H9 (cell line): ENCODE data around the gene UCMA. TPM values are rescaled to one million over a fixed set of nuclear protein-coding genes. Genes with fewer than 3 reads are reported as not detected.
"Not testable (repeated sequence)": the region's sequence is repeated elsewhere in the genome, so short reads cannot be mapped to it uniquely, and the experiment has no call there.

Source experiments
- DNase-seq: peaks from one replicate; pipeline ENCODE4 v3.0.0-alpha.2; 2017
- H2AFZ ChIP-seq: one replicate; pipeline ENCODE4 v1.6.1; 2013; ENCODE audit warnings: mild to moderate bottlenecking, low read length, control low read depth, moderate library complexity
- H2AK5ac ChIP-seq: 2 replicates; pipeline ENCODE4 v1.6.1; 2013; ENCODE audit warnings: low read length, control low read depth, mixed read lengths; ENCODE audit not compliant: insufficient read length
- H2BK120ac ChIP-seq: one replicate; pipeline ENCODE4 v1.6.1; 2013; ENCODE audit warnings: low read depth, mild to moderate bottlenecking, low read length, control low read depth, inconsistent platforms; ENCODE audit not compliant: poor library complexity, severe bottlenecking
- H2BK12ac ChIP-seq: 2 replicates; pipeline ENCODE4 v1.6.1; 2013; ENCODE audit warnings: low read length, control low read depth, mixed read lengths, low read depth; ENCODE audit not compliant: insufficient read length
- H2BK15ac ChIP-seq: 2 replicates; pipeline ENCODE4 v1.6.1; 2013; ENCODE audit warnings: low read depth, low read length, control low read depth
- H2BK20ac ChIP-seq: one replicate; pipeline ENCODE4 v1.6.1; 2013; ENCODE audit warnings: low read depth, mild to moderate bottlenecking, low read length, control low read depth, inconsistent platforms; ENCODE audit not compliant: poor library complexity, severe bottlenecking
- H2BK5ac ChIP-seq: 2 replicates; pipeline ENCODE4 v1.6.1; 2013; ENCODE audit warnings: low read length, control low read depth, mixed read lengths; ENCODE audit not compliant: insufficient read length
- H3K14ac ChIP-seq: 2 replicates; pipeline ENCODE4 v1.6.1; 2013; ENCODE audit warnings: low read length, control low read depth; ENCODE audit not compliant: insufficient read depth
- H3K18ac ChIP-seq: 2 replicates; pipeline ENCODE4 v1.6.1; 2013; ENCODE audit warnings: low read depth, mild to moderate bottlenecking, mixed read lengths, low read length, control low read depth; ENCODE audit not compliant: insufficient read length
- H3K23ac ChIP-seq: 2 replicates; pipeline ENCODE4 v1.6.1; 2013; ENCODE audit warnings: low read length, control low read depth, mixed read lengths, low read depth; ENCODE audit not compliant: insufficient read length
- H3K23me2 ChIP-seq: 2 replicates; pipeline ENCODE4 v1.6.1; 2013; ENCODE audit warnings: low read depth, mild to moderate bottlenecking, mixed read lengths, low read length, control low read depth; ENCODE audit not compliant: insufficient read length, poor library complexity, severe bottlenecking
- H3K27ac ChIP-seq: 2 replicates; pipeline ENCODE4 v1.5.1; 2013; ENCODE audit warnings: low read length, control low read depth, mixed read lengths, low read depth; ENCODE audit not compliant: insufficient read length
- H3K27me3 ChIP-seq: 2 replicates; pipeline ENCODE4 v1.6.1; 2013; ENCODE audit warnings: low read length, control low read depth, inconsistent platforms; ENCODE audit not compliant: insufficient read depth
- H3K4ac ChIP-seq: 2 replicates; pipeline ENCODE4 v1.6.1; 2013; ENCODE audit warnings: low read depth, mild to moderate bottlenecking, control low read depth, inconsistent platforms, low read length, moderate library complexity
- H3K4me1 ChIP-seq: 2 replicates; pipeline ENCODE4 v1.6.1; 2013; ENCODE audit warnings: low read length, control low read depth, inconsistent platforms; ENCODE audit not compliant: insufficient read depth
- H3K4me2 ChIP-seq: 2 replicates; pipeline ENCODE4 v1.6.1; 2013; ENCODE audit warnings: low read length, control low read depth, mixed read lengths; ENCODE audit not compliant: insufficient read length, insufficient read depth
- H3K56ac ChIP-seq: 2 replicates; pipeline ENCODE4 v1.6.1; 2013; ENCODE audit warnings: low read depth, mild to moderate bottlenecking, mixed read lengths, low read length, control low read depth; ENCODE audit not compliant: insufficient read length
- H3K79me1 ChIP-seq: 2 replicates; pipeline ENCODE4 v1.6.1; 2013; ENCODE audit warnings: low read depth, mild to moderate bottlenecking, moderate library complexity, low read length, control low read depth, inconsistent platforms; ENCODE audit not compliant: insufficient read depth, poor library complexity, severe bottlenecking
- H3K79me2 ChIP-seq: 2 replicates; pipeline ENCODE4 v1.6.1; 2013; ENCODE audit warnings: low read length, control low read depth, inconsistent platforms; ENCODE audit not compliant: insufficient read depth
- H3K9ac ChIP-seq: 2 replicates; pipeline ENCODE4 v1.6.1; 2013; ENCODE audit warnings: low read length, control low read depth, mixed read lengths; ENCODE audit not compliant: insufficient read length; ENCODE audit errors: extremely low read depth
- H3K9me3 ChIP-seq: one replicate; pipeline ENCODE4 v1.6.1; 2013; ENCODE audit warnings: low read depth, low read length, inconsistent platforms; ENCODE audit not compliant: control insufficient read depth
- H3T11ph ChIP-seq: one replicate; pipeline ENCODE4 v1.6.1; 2013; ENCODE audit warnings: mild to moderate bottlenecking, low read length, control low read depth, inconsistent platforms
- H4K20me1 ChIP-seq: one replicate; pipeline ENCODE4 v1.6.1; 2013; ENCODE audit not compliant: control insufficient read depth, insufficient read length, insufficient read depth
- H4K5ac ChIP-seq: 2 replicates; pipeline ENCODE4 v1.6.1; 2013; ENCODE audit warnings: low read depth, mild to moderate bottlenecking, mixed read lengths, low read length, control low read depth; ENCODE audit not compliant: insufficient read length
- H4K8ac ChIP-seq: replicated peaks from 2 replicates; pipeline ENCODE4 v1.6.1; 2013; ENCODE audit warnings: low read length, control low read depth, mixed read lengths, low read depth; ENCODE audit not compliant: insufficient read length
- H4K91ac ChIP-seq: 2 replicates; pipeline ENCODE4 v1.6.1; 2013; ENCODE audit warnings: low read depth, mild to moderate bottlenecking, moderate library complexity, mixed read lengths, low read length, control low read depth; ENCODE audit not compliant: insufficient read length
- H3K27ac Mint-ChIP-seq, 3 experiments: 2 replicates in 2 of 3; 3 replicates in 1 of 3; pipeline ENCODE4 v1.8.0; 2020 to 2021; ENCODE audit warnings: mixed read lengths in 3 of 3, mild to moderate bottlenecking in 1 of 3, moderate library complexity in 1 of 3
- H3K27me3 Mint-ChIP-seq: 2 replicates; pipeline ENCODE4 v1.8.0; 2021; ENCODE audit warnings: low read depth, mild to moderate bottlenecking, moderate library complexity, mixed read lengths
- H3K36me3 Mint-ChIP-seq, 3 experiments: 2 replicates in 2 of 3; 3 replicates in 1 of 3; pipeline ENCODE4 v1.8.0; 2020 to 2021; ENCODE audit warnings: low read depth in 3 of 3, mixed read lengths in 3 of 3; ENCODE audit not compliant: insufficient read depth in 1 of 3
- H3K4me1 Mint-ChIP-seq, 2 experiments: 2 replicates each; pipeline ENCODE4 v1.8.0; 2020; ENCODE audit warnings: mixed read lengths in 2 of 2
- H3K4me3 Mint-ChIP-seq, 2 experiments: 2 replicates in 1 of 2; 3 replicates in 1 of 2; pipeline ENCODE4 v1.8.0; 2020 to 2021; ENCODE audit warnings: mild to moderate bottlenecking in 2 of 2, mixed read lengths in 2 of 2, moderate library complexity in 1 of 2
- H3K9me3 Mint-ChIP-seq, 2 experiments: 2 replicates in 1 of 2; 3 replicates in 1 of 2; pipeline ENCODE4 v1.8.0; 2020; ENCODE audit warnings: mild to moderate bottlenecking in 2 of 2, mixed read lengths in 2 of 2, moderate library complexity in 1 of 2
- CTCF ChIP-seq: fragments of 200-600 bp; sonication (generic); conservative IDR thresholded peaks from 3 replicates; pipeline ENCODE4 v1.8.0; 2021; ENCODE audit warnings: antibody characterized with exemption, mild to moderate bottlenecking
- WGBS: extraction: QIAGEN DNeasy Blood & Tissue Kit; methylation state at CpG from one replicate; pipeline ENCODE4 v1.1.7; 2013; ENCODE audit warnings: missing lambda C conversion rate, low lambda C conversion rate, mixed read lengths; ENCODE audit not compliant: insufficient read length; ENCODE audit errors: extremely low coverage; 5-methylcytosine and 5-hydroxymethylcytosine counted together
- total RNA-seq: library from RNA; stranded (reverse); gene quantifications from 2 replicates; pipeline ENCODE4 v1.2.1, GENCODE V29; 2021

The UCMA gene
- total RNA-seq, 1 experiment from 2014 or later: not detected

- Histone ChIP-seq H3K23ac (no peak overlapping the region), H3K27ac (no peak overlapping the region), H3K27me3 (no peaks in the 10 kb centered on the region), H3K4me2 (no peak overlapping the region), H2BK15ac (no peak overlapping the region), H3K14ac (no peak overlapping the region), H3K23me2 (no peaks in the 10 kb centered on the region), H3K79me2 (no peaks in the 10 kb centered on the region), H4K5ac (no peak overlapping the region), H3K56ac (no peak overlapping the region), H3K9me3 (no peaks in the 10 kb centered on the region), H3T11ph (no peak overlapping the region), H4K91ac (no peak overlapping the region), H3K9ac (no peak overlapping the region), H2AK5ac (no peak overlapping the region), H3K79me1 (no peaks in the 10 kb centered on the region), H3K4ac (no peak overlapping the region), H3K4me1 (peaks cover 4% of the 10 kb centered on the region), H2BK5ac (no peak overlapping the region), H2BK12ac (no peak overlapping the region), H2BK120ac (no peak overlapping the region), H2BK20ac (no peak overlapping the region), H4K20me1 (no peaks in the 10 kb centered on the region), H3K18ac (no peak overlapping the region), H2AFZ (no peak overlapping the region), H4K8ac (no peak overlapping the region)
- WGBS: no CpG with 5 or more reads among the region's 4 CpGs
- H3K36me3 Mint-ChIP-seq: peaks cover 0 to 6% (median 2%) of the 10 kb centered on the region in 3 experiments; a peak in 4 of 7 replicates
- H3K27ac Mint-ChIP-seq: 0 out of 7 replicates have a peak overlapping the region, but pooled peaks of 1 of the 3 experiments have one; percentile 51
- no peaks in the 10 kb centered on the region for H3K9me3 Mint-ChIP-seq
- no peak overlapping the region for H3K4me3 Mint-ChIP-seq
- H3K27me3 Mint-ChIP-seq: no peaks in the 10 kb centered on the region
- TF ChIP-seq CTCF: no peak
- no peak for DNase-seq
- H3K4me1 Mint-ChIP-seq: peaks cover 5 to 11% of the 10 kb centered on the region in 2 experiments
Measured at GRCh38 chr10:13276749-13277365, 42.7 kb upstream of the UCMA start.

DNA sequence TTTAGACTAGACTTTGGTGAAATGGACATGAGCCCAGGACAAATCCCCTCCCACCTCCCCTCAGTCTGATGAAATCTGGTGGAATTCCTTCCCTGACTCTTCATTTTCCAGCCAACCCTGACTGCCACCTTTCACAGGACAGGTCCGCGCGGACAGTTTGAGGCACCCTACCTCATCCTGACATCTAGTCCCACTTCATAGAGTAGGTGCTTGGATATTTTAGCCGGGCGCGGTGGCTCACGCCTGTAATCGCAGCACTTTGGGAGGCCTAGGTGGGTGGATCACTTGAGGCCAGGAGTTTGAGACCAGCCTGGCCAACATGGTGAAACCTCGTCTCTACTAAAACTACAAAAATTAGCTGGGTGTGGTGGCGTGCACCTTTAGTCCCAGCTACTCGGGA lies 42.0 kb upstream of the UCMA start:
- not testable (repeated sequence) for H3K56ac ChIP-seq, H2BK120ac ChIP-seq, DNase-seq, H4K5ac ChIP-seq, H3K9me3 Mint-ChIP-seq, H3K27me3 ChIP-seq, H3K4me2 ChIP-seq, H3K79me2 ChIP-seq, H2BK20ac ChIP-seq, H3K4ac ChIP-seq, H4K91ac ChIP-seq, H3K9ac ChIP-seq, H3K4me1 ChIP-seq, H3K14ac ChIP-seq, H2BK15ac ChIP-seq, H3K27me3 Mint-ChIP-seq, H3K4me3 Mint-ChIP-seq, H3K27ac ChIP-seq, H3K36me3 Mint-ChIP-seq, H3K9me3 ChIP-seq, H4K8ac ChIP-seq, H3K18ac ChIP-seq, H2AK5ac ChIP-seq, H3K23ac ChIP-seq, H3K79me1 ChIP-seq, H4K20me1 ChIP-seq, H2AFZ ChIP-seq, H3K23me2 ChIP-seq, H2BK5ac ChIP-seq, H3T11ph ChIP-seq, H2BK12ac ChIP-seq, H3K27ac Mint-ChIP-seq
- peaks cover 12 to 18% of the 10 kb centered on the region in 2 experiments for H3K4me1 Mint-ChIP-seq
- no CpG with 5 or more reads among the region's 11 CpGs for WGBS
